ENCODE measurements around the gene CELF6.

CELF6 gene

GRCh38 chr15:72271895-72272212 is 48.1 kb downstream of the CELF6 start:
- DNase-seq (ENCODE audit: low spot score), result peak; percentile 5

GRCh38 chr15:72271221-72271620 is 48.7 kb downstream of the CELF6 start:
- DNase-seq (ENCODE audit: low spot score), result no peak

GRCh38 chr15:72269739-72270138 is 50.2 kb downstream of the CELF6 start:
- DNase-seq (ENCODE audit: low spot score), result no peak

GRCh38 chr15:72265031-72265430 is 54.9 kb downstream of the CELF6 start:
- DNase-seq (ENCODE audit: low spot score), result no peak

DNA sequence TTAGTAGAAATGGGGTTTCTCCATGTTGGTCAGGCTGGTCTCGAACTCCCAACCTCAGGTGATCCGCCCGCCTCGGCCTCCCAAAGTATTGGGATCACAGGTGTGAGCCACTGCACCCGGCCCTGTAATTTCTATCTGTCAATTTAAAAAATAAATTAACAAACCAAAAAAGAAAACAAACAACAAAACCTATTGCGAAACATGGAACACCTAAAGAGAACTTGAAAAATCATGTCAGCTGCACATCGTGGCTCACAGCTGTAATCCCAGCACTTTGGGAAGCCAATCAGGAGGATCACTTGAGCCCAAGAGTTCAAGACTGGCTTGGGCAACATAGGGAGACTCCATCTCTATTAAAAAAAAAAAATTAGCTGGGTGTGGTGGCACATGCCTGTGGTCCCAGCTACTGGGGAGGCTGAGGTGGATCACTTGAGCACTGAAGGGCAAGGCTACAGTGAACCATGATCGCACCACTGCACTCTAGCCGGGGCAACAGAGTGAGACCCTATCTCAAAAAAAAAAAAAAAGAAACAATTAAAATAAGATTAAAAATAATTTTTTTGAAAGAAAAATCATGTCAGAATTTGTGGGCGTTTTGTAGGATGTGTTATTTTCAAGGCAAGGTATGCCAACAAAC is 67.2 kb downstream of the CELF6 start:
- DNase-seq (ENCODE audit: low spot score), result no peak

DNA sequence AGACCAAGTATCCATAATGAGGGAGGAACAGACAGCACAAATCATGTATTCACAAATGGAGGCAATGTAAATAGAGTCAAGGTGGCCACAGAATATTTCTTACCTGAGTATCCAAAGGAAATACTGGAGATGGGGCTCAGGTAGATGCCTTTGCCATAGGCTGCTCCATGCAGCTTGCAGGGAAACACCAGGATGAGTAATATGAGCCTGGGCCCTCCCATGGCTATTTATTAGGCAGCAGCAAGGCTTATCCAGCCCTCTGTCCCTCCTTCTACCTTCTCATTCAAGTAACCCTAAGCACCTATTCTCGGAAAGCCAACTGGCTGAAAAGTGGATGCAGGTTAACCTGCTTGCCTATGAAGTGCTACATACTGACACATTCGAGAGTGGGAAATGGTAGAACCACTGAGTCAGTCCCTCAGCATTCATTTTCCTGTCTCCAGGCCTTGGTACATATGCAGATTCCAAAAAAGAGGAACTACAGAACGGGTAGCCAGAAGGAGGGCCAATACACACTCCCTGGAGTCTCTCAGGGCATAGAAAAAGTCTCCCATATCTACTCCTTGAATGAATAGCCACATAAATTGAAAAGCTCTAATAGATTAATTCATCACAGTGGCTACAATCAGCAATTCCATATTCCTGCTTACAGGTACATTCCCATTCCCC is 70.7 kb downstream of the CELF6 start:
- DNase-seq (ENCODE audit: low spot score), result no peak

DNA sequence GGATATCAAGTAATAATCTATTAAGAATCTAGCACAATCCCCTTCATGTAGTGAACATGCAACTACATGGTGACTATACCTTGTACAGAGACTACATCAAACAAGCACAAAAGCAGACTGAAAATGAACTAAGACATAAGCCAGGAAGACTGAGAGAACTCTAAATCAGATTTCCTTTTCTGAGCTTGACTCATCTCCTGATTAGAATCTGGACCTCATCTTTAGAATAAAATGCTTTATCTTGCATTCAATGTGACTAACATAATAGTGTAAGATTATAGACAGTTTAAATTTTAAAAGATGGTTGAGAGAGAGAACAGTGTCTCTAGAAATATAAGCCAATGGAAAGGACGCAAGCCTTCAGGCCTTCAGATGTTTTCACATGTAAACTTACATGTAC is 71.4 kb downstream of the CELF6 start:
- no peak for DNase-seq (ENCODE audit: low spot score)

GRCh38 chr15:72242775-72243370 is 77.1 kb downstream of the CELF6 start:
- no peak for DNase-seq (ENCODE audit: low spot score)

- DNase-seq (ENCODE audit: low spot score), result no peak
Observed at GRCh38 chr15:72239652-72240051, 80.3 kb downstream of the CELF6 start.

GRCh38 chr15:72238586-72238985 is 81.4 kb downstream of the CELF6 start:
- DNase-seq (ENCODE audit: low spot score), result no peak

- DNase-seq (ENCODE audit: low spot score), result no peak
Observed at GRCh38 chr15:72237853-72238224, 82.1 kb downstream of the CELF6 start.

DNA sequence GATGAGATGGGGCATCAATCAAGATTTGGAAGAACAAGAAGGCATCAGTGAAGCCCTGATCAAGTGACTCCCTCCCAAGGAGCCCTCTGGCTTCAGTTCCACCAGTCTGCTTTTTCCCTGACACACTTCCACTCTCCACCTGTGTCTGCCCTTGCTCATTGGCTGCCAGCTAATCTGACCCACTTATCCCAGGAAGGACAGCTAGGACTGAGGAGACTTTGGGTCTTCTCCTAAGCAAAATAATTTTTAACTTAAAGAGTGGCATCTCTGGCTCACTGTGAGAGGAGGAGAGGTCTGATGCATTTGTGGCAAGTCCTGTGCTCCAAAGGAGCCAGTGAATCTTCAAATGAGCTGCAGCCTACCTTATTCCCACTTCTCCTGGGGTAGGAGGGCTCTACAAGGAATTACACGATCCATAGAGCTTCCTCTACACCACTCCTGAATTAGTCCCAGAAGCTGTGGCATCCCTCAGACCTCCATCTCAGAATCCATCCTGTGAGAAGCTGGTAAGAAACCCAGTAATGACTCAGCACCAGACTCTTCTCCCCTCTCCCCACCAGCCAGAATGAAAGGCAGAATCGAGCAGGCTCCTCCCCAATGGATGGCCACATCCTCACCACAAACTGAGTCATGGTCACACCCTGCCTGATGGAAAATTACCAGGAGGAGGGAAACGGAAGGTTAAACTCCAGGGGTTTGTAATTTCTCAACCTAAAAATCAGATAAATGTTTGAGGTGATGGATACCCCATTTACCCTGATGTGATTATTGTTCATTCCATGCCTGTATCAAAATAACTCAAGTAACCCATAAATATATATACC is 82.7 kb downstream of the CELF6 start:
- peak; percentile 59 for DNase-seq (ENCODE audit: low spot score)

GRCh38 chr15:72236381-72237003 is 83.5 kb downstream of the CELF6 start:
- no peak for DNase-seq (ENCODE audit: low spot score)

- no peak for DNase-seq (ENCODE audit: low spot score)
Observed at GRCh38 chr15:72235298-72235697, 84.7 kb downstream of the CELF6 start.
